IMR-90 (cell line): ENCODE measurements around the gene TCF12. TPM values are rescaled to one million over a fixed set of nuclear protein-coding genes. Genes with fewer than 3 reads are reported as not detected.

Experiments
- ATAC-seq: fragments of 200-7000 bp; cut with Tn5 transposase; 2 replicates; pipeline ENCODE4 v1.9.1; 2020; ENCODE audit warnings: low read depth, mild to moderate bottlenecking, moderate library complexity
- BruUV-seq: library from RNA; stranded (reverse); fragments of 400-500 nt; replicated peaks from 2 replicates; lab custom pipeline; 2021; lab: Mats Ljungman, UMichigan
- CTCF ChIA-PET: fragments of 300-600 bp; formaldehyde crosslinking; extraction: SDS; loops from one replicate; lab custom pipeline; 2021; ENCODE audit warnings: antibody characterized with exemption; lab: Yijun Ruan, JAX
- POLR2A ChIA-PET: fragments of 300-600 bp; sonication (Branson Sonifier 250); formaldehyde crosslinking; loops from one replicate; lab custom pipeline; 2022; ENCODE audit warnings: antibody characterized with exemption; ENCODE audit not compliant: unreplicated experiment; lab: Charles Lee
- DNase-seq: peaks from one replicate; pipeline ENCODE4 v3.0.0; 2013
- H2AFZ ChIP-seq: replicated peaks from 2 replicates; pipeline ENCODE3; 2013; ENCODE audit warnings: low read length, mild to moderate bottlenecking; ENCODE audit not compliant: poor library complexity
- H2AK5ac ChIP-seq: 2 replicates; pipeline ENCODE4 v1.6.1; 2013; ENCODE audit warnings: low read depth, low read length, inconsistent platforms
- H2AK9ac ChIP-seq: replicated peaks from 2 replicates; pipeline ENCODE3; 2013; ENCODE audit warnings: mild to moderate bottlenecking, low read depth, low read length, moderate library complexity; ENCODE audit not compliant: poor library complexity
- H2BK120ac ChIP-seq: 2 replicates; pipeline ENCODE4 v1.6.1; 2013; ENCODE audit warnings: low read depth, low read length, inconsistent platforms
- H2BK15ac ChIP-seq: 3 replicates; pipeline ENCODE4 v1.6.1; 2013; ENCODE audit warnings: low read depth, low read length, inconsistent platforms
- H2BK20ac ChIP-seq: 2 replicates; pipeline ENCODE4 v1.6.1; 2013; ENCODE audit warnings: low read depth, mild to moderate bottlenecking, inconsistent platforms, low read length, moderate library complexity
- H2BK5ac ChIP-seq: 2 replicates; pipeline ENCODE4 v1.6.1; 2013; ENCODE audit warnings: mild to moderate bottlenecking, low read depth, low read length, inconsistent platforms; ENCODE audit not compliant: poor library complexity, severe bottlenecking
- H3K14ac ChIP-seq: replicated peaks from 2 replicates; pipeline ENCODE4 v1.6.1; 2013; ENCODE audit warnings: low read depth, low read length, inconsistent platforms
- H3K18ac ChIP-seq: 2 replicates; pipeline ENCODE4 v1.6.1; 2013; ENCODE audit warnings: low read depth, low read length, control low read depth
- H3K23ac ChIP-seq: 2 replicates; pipeline ENCODE4 v1.6.1; 2013; ENCODE audit warnings: low read depth, low read length, inconsistent platforms
- H3K27ac ChIP-seq: 2 replicates; pipeline ENCODE4 v1.5.1; 2013; ENCODE audit warnings: mild to moderate bottlenecking, control low read depth, low read length; ENCODE audit not compliant: insufficient read depth
- H3K27me3 ChIP-seq: 2 replicates; pipeline ENCODE4 v1.6.1; 2013; ENCODE audit warnings: low read length; ENCODE audit not compliant: control insufficient read depth, insufficient read depth
- H3K36me3 ChIP-seq: 2 replicates; pipeline ENCODE4 v1.6.1; 2013; ENCODE audit warnings: low read length, mixed read lengths; ENCODE audit not compliant: control insufficient read depth, insufficient read depth
- H3K4ac ChIP-seq: 2 replicates; pipeline ENCODE4 v1.6.1; 2013; ENCODE audit warnings: low read depth, low read length, inconsistent platforms
- H3K4me1 ChIP-seq: 2 replicates; pipeline ENCODE4 v1.6.1; 2013; ENCODE audit warnings: low read length, mixed read lengths; ENCODE audit not compliant: control insufficient read depth, insufficient read depth
- H3K4me2 ChIP-seq: 2 replicates; pipeline ENCODE4 v1.6.1; 2013; ENCODE audit warnings: low read depth, mild to moderate bottlenecking, control low read depth, low read length, moderate library complexity
- H3K4me3 ChIP-seq: 2 replicates; pipeline ENCODE4 v1.5.1; 2013; ENCODE audit warnings: low read depth, mild to moderate bottlenecking, control low read depth, low read length, moderate library complexity; ENCODE audit not compliant: insufficient read depth
- H3K56ac ChIP-seq: 2 replicates; pipeline ENCODE4 v1.6.1; 2013; ENCODE audit warnings: low read length, inconsistent platforms; ENCODE audit not compliant: insufficient read depth; ENCODE audit errors: extremely low read depth
- H3K79me1 ChIP-seq, 2 experiments: 2 replicates each; pipeline ENCODE4 v1.6.1; 2013; ENCODE audit warnings: low read length in 2 of 2, inconsistent platforms in 1 of 2, low read depth in 1 of 2
- H3K9ac ChIP-seq: 2 replicates; pipeline ENCODE4 v1.6.1; 2013; ENCODE audit warnings: low read depth, low read length, control low read depth
- H3K9me1 ChIP-seq: 2 replicates; pipeline ENCODE4 v1.6.1; 2013; ENCODE audit warnings: low read length, inconsistent platforms; ENCODE audit not compliant: insufficient read depth
- H3K9me3 ChIP-seq: 2 replicates; pipeline ENCODE4 v1.6.1; 2013; ENCODE audit warnings: low read length; ENCODE audit not compliant: control insufficient read depth, insufficient read depth
- H4K20me1 ChIP-seq: 2 replicates; pipeline ENCODE4 v1.6.1; 2013; ENCODE audit warnings: low read length, inconsistent platforms; ENCODE audit not compliant: insufficient read depth
- H4K5ac ChIP-seq: 2 replicates; pipeline ENCODE4 v1.6.1; 2013; ENCODE audit warnings: mild to moderate bottlenecking, low read depth, low read length, control low read depth
- H4K8ac ChIP-seq, 2 experiments: 2 replicates each; pipeline ENCODE4 v1.6.1; 2013; ENCODE audit warnings: low read depth in 2 of 2, low read length in 2 of 2, control low read depth in 1 of 2, inconsistent platforms in 1 of 2
- H4K91ac ChIP-seq: 2 replicates; pipeline ENCODE4 v1.6.1; 2013; ENCODE audit warnings: low read depth, low read length, inconsistent platforms; ENCODE audit not compliant: insufficient read depth
- FOS ChIP-seq: fragments of 150-350 bp; IDR thresholded peaks from 2 replicates; pipeline ENCODE4 v1.6.1; 2016; ENCODE audit warnings: low read depth, low read length
- MAFK ChIP-seq: IDR thresholded peaks from 2 replicates; pipeline ENCODE4 v1.6.1; 2012; ENCODE audit warnings: low read depth, low read length, improper control_type of control experiment
- POLR2A ChIP-seq: IDR thresholded peaks from 2 replicates; pipeline ENCODE4 v1.6.1; 2012; ENCODE audit warnings: mild to moderate bottlenecking, low read depth, low read length
- RCOR1 ChIP-seq: IDR thresholded peaks from 2 replicates; pipeline ENCODE4 v1.6.1; 2012; ENCODE audit warnings: mild to moderate bottlenecking, low read length, improper control_type of control experiment; ENCODE audit not compliant: insufficient replicate concordance
- RFX5 ChIP-seq: IDR thresholded peaks from 2 replicates; pipeline ENCODE4 v1.8.0; 2012; ENCODE audit warnings: low read depth, mild to moderate bottlenecking, low read length, moderate library complexity
- SMC3 ChIP-seq: fragments of 150-350 bp; IDR thresholded peaks from 2 replicates; pipeline ENCODE4 v1.6.1; 2016; ENCODE audit warnings: low read depth, mild to moderate bottlenecking, antibody characterized with exemption, low read length, moderate library complexity
- WGBS, 2 experiments: methylation state at CpG; one replicate each; pipeline versions ENCODE4 v1.1.5 to v1.1.7; 2013; ENCODE audit warnings: missing lambda C conversion rate in 2 of 2; ENCODE audit not compliant: insufficient read length in 1 of 2; ENCODE audit errors: extremely low coverage in 2 of 2; 5-methylcytosine and 5-hydroxymethylcytosine counted together
- dilution Hi-C: fragments of 300-500 bp; cut with HindIII; formaldehyde crosslinking; loops from one replicate; pipeline ENCODE4 v1.14.3; 2018; ENCODE audit warnings: low sequenced_read_pairs; ENCODE audit not compliant: unreplicated experiment
- in situ Hi-C: fragments of 300-500 bp; cut with MboI; formaldehyde crosslinking; loops from 3 replicates; pipeline ENCODE4 v1.14.3; 2019; ENCODE audit warnings: low sequenced_read_pairs, inconsistent platforms, mixed read lengths
- intact Hi-C: fragments of 100-400 bp; cut with micrococcal nuclease; formaldehyde crosslinking; loops from 2 replicates; pipeline ENCODE4 v1.10.0; 2022
- polyA plus RNA-seq, 3 experiments: library from polyadenylated mRNA; depleted of rRNA; stranded (reverse); fragments of >200 nt; gene quantifications; 2 replicates each; pipeline ENCODE4 v1.2.3, GENCODE V29; 2012; ENCODE audit warnings: low replicate concordance in 1 of 3
- total RNA-seq: library from RNA; depleted of rRNA; stranded (reverse); fragments of >200 nt; gene quantifications from 2 replicates; pipeline ENCODE4 v1.2.3, GENCODE V29; 2012

TCF12 gene
- total and polyA plus RNA-seq, 2 of the 4 experiments (the other 2 are of a cell fraction): 79.4 to 160 TPM

DNA sequence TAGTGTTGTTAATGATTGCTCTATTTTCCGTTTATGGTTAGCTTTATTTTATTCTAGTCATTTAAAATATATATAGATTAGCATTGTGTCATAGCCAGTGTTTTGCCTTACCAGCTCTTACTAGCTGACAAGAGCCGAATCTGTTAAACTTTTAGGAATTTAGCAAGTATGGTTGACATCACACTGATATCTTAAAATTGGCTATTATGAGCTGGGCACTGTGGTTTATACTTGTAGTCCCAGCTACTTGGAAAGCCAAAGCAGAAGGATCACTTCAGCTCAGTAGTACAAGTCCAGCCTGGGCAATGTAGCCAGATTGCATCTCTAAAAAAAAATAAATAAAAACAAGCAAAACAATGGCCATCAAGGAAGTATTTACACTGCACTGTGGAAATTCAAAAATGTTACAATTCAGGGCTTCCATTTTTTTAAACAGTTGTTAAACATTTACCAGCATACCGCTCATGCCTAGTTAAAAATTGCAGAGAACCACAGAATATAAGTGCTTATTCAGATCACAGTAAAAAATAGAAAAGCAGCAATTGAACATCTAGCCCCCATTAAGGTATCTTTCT, 249.5 kb downstream of the TCF12 start:
- no peak for DNase-seq
- peak; percentile 29; the same call in 1 of the 2 replicates for ATAC-seq
- Histone ChIP-seq H2BK120ac (no peak overlapping the region), H3K4ac (no peak overlapping the region), H4K8ac (no peak overlapping the region), H3K36me3 (peaks cover 7% of the 10 kb centered on the region), H3K4me1 (no peaks in the 10 kb centered on the region; the same call in 1 of the 2 replicates), H3K14ac (no peak overlapping the region), H2BK20ac (no peak overlapping the region), H2AK9ac (no peak overlapping the region), H2BK15ac (no peak overlapping the region), H4K20me1 (no peaks in the 10 kb centered on the region), H3K4me2 (no peak overlapping the region), H4K91ac (no peak overlapping the region), H3K9ac (no peak overlapping the region), H3K4me3 (no peak overlapping the region), H4K5ac (no peak overlapping the region), H3K18ac (no peak overlapping the region; the same call in 1 of the 2 replicates), H3K56ac (no peak overlapping the region), H3K27me3 (no peaks in the 10 kb centered on the region), H3K9me3 (no peaks in the 10 kb centered on the region), H2AK5ac (no peak overlapping the region), H3K23ac (no peak overlapping the region), H3K27ac (no peak overlapping the region), H3K79me1 (peaks cover 15 to 43% of the 10 kb centered on the region in 2 experiments), H3K9me1 (0 out of 2 replicates have a peak, but pooled peaks cover 3% of the 10 kb centered on the region), H2BK5ac (peak overlapping the region; percentile 39), H2AFZ (no peak overlapping the region)
- intact Hi-C loops (no loop called here), in situ Hi-C loops (no loop called here), dilution Hi-C loops (no loop called here)
- no CpG with 5 or more reads among the region's 3 CpGs for WGBS, 2 experiments
- CTCF ChIA-PET: no interaction called here
- POLR2A ChIA-PET: no interaction called here
- BruUV-seq: no TSS peak
- TF ChIP-seq POLR2A (no peak), RFX5 (no peak), SMC3 (no peak), FOS (no peak), RCOR1 (no peak), MAFK (no peak)
